Sciatic nerve (tissue), 2 donors: Measurements from ENCODE around the gene TMEM170B. TPM values are rescaled to one million over a fixed set of nuclear protein-coding genes. Genes with fewer than 3 reads are reported as not detected.
"Not testable (repeated sequence)": the region's sequence is repeated elsewhere in the genome, so short reads cannot be mapped to it uniquely, and the experiment has no call there.

Source experiments
- ATAC-seq: fragments of 200-7000 bp; cut with Tn5 transposase; one replicate; pipeline ENCODE4 v1.9.1; 2020; ENCODE audit warnings: mild to moderate bottlenecking, moderate library complexity
- DNase-seq: peaks from one replicate; pipeline ENCODE4 v3.0.0-alpha.2; 2020; ENCODE audit warnings: low spot score
- intact Hi-C: fragments of 100-400 bp; cut with DNase I; formaldehyde crosslinking; loops from one replicate; pipeline ENCODE4 v1.14.2; 2022
- total RNA-seq: library from RNA; stranded (reverse); fragmentation: NEBNext Ultra II Directional; extraction: Animal tissue kit (Norgen Biotek cat#: 25700); gene quantifications from one replicate; pipeline ENCODE4 v1.2.1, GENCODE V29; 2021
- donor health status: DM: no; HTN: no; CAD: no.
- donor health status: DM: no; HTN: no; CAD: no.

TMEM170B gene
- total RNA-seq, 1 donor from 2014 or later, result 9.5 TPM

DNA sequence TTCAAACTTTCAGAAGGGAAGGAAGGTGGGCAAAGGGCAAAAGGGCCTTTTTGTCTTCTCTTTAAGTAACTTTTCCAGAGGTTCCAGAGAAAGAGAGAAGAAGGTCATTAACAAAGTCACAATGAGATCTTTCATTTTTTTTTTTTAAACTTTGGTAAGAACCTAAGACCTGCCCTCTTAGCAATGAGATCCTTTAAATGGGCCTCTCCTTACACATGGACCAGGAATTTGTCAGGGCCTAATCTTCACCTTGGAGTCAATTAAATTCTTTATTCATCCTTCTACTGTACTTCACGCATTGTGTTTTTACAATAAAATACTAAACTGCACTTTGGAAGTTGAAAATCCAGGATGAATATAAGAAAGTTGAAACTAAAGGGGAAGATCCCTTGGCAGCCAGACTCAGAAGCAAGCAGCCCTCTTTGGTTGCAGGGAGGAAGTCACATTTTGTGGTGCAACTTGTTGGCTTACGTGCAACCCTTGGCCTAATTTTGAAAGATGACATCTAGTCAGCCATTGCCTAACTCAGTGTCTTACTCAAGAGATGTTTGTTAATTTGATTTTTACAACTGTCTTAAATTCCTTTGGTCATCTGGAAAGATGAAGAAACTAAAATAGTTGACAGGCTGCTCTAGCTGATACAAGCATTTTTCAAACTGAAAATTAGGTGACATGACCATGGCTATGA is 11.9 kb upstream of the TMEM170B start:
- intact Hi-C loops, result no loop called here
- DNase-seq (peak; percentile 65), ATAC-seq (peak; percentile 97)

DNA sequence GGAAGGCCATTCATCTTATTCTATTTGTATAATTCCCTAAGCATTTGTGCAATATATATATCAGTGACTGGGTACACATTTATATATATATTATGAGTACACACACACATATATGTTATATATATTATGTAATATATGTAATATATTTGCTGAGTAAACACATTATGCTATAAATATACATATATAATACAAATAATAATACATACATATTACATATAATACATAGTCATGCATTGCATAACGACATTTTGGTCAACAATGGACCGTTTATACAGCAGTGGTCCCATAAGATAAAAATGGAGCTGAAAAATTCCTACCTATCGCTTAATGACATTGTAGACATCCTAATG is 11.4 kb upstream of the TMEM170B start:
- no peak for ATAC-seq
- DNase-seq, result no peak
- intact Hi-C loops, result no loop called here

GRCh38 chr6:11527274-11527870 is 10.2 kb upstream of the TMEM170B start:
- no peak for DNase-seq
- intact Hi-C loops, result no loop called here
- ATAC-seq, result no peak

DNA sequence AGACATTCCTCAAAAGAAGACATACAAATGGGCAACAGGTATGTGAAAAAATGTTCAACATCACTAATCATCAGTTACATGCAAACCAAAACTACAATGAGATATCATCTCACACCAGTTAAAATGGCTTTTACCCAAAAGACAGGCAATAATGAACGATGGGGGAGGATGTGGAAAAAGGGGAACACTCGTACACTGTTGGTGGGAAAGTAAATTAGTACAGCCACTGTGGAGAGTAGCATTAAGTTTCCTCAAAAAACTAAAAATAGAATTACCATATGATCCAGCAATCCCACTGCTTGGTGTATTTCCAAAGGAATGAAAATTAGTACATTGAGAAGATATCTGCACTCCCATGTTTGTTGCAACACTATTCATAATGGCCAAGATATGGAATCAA is 8.6 kb upstream of the TMEM170B start:
- DNase-seq (no peak), ATAC-seq (no peak)
- intact Hi-C loops, result no loop called here

- DNase-seq (no peak), ATAC-seq (no peak)
- intact Hi-C loops, result no loop called here
Measured at GRCh38 chr6:11532097-11532496, 5.5 kb upstream of the TMEM170B start.

GRCh38 chr6:11534561-11534960 is 3.0 kb upstream of the TMEM170B start:
- DNase-seq (no peak), ATAC-seq (no peak)
- intact Hi-C loops, result no loop called here

GRCh38 chr6:11535801-11536230 is 1.7 kb upstream of the TMEM170B start:
- ATAC-seq (no peak), DNase-seq (no peak)
- intact Hi-C loops, result no loop called here

- intact Hi-C loops, result no loop called here
- ATAC-seq (no peak), DNase-seq (peak; percentile 61)
Measured at GRCh38 chr6:11536795-11537194, 754 bp upstream of the TMEM170B start.

GRCh38 chr6:11538052-11538818 is 686 bp downstream of the TMEM170B start:
- peak; percentile 66 for DNase-seq
- peak; percentile 12 for ATAC-seq
- intact Hi-C loops, result no loop called here

GRCh38 chr6:11538819-11539468 is 1.4 kb downstream of the TMEM170B start:
- DNase-seq (no peak), ATAC-seq (no peak)
- intact Hi-C loops, result no loop called here

DNA sequence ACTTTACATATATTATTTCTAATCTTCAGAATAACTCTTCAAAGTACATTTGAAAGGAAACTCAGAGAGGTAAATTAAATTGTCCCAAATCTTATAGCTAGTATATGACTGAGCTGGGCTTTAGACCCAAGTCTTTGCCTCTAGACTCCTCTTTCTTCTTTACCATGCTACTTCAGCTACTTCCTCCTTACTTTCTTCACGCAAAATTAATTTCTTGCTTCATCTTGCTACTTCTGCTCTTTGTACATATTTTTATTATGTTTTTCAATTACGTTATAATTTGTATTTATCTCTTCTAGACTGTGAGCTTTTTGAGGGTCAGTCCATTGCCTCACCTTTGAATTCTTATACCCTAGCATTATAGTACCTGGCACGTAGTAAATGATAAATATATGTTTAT is 5.3 kb downstream of the TMEM170B start:
- DNase-seq (no peak), ATAC-seq (no peak)
- intact Hi-C loops, result no loop called here

DNA sequence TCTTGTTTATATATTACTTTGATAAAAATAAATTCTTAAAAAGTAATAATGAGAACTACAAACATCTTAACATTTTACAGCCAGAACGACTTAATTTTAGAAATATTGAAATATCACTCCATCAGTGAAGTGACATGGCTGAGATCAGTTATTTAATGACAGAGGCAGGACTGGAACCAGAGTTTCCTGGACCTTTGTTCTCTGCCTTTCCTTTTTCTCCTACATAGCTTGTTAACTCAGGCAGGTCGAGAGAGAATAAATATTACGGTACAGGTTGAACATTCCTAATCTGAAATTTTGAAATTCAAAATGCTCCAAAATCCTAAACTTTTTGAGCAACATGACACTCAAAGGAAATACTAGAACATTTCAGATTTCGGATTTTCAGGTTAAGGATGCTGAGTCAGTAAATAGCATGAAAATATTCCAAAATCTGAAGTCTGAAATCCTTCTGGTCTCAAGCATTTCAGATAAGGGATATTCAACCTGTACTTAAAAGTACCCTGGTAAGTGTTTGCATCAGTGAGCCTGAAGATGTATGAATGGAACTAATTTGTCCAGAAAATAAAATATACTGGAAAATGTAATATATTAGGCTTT is 6.5 kb downstream of the TMEM170B start:
- intact Hi-C loops, result no loop called here
- ATAC-seq (no peak), DNase-seq (no peak)

DNA sequence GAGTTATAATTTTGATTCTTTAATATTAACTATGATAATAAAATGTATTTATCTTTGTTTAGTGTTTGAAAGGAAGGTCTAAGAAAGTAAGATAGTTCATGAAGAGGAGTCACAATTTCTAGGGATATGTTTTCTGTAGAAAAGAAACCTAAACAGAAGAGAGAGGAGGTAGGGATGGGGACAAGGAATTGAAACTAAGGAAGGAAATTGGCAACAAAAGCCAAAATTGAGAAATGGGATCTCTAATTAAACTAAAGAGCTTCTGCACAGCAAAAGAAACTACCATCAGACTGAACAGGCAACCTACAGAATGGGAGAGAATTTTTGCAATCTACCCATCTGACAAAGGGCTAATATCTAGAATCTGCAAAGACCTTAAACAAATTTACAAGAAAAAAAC is 10.3 kb downstream of the TMEM170B start:
- intact Hi-C loops, DNase-seq, ATAC-seq: not testable (repeated sequence)

DNA sequence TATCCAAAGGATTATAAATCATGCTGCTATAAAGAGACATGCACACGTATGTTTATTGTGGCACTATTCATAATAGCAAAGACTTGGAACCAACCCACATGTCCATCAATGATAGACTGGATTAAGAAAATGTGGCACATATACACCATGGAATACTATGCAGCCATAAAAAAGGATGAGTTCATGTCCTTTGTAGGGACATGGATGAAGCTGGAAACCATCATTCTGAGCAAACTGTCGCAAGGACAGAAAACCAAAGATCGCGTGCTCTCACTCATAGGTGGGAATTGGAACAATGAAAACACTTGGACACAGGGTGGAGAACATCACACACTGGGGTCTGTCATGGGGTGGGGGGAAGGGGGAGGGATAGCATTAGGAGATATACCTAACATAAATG is 11.0 kb downstream of the TMEM170B start:
- ATAC-seq, DNase-seq, intact Hi-C loops: not testable (repeated sequence)

GRCh38 chr6:11551053-11551452 is 13.5 kb downstream of the TMEM170B start:
- ATAC-seq, result no peak
- intact Hi-C loops, result no loop called here
- DNase-seq, result no peak

DNA sequence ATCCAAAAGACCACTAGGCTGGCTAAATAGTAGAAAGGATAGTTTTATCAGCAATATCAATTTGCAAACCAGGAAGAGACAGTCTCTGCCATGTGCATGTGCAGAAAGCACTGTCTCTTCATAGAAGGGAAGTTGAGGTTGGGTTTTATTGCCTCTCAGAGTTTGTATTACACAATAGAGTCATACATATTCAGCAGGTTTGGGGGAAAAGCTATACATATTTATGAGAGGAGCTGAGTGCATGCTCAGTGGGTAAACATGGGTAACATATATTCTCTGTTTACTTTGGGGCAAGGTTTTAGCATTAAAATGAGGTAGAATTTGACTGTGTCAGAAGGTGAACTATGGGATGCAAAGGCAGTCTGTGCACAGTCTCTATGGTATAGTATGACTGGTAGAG is 14.9 kb downstream of the TMEM170B start:
- ATAC-seq (no peak), DNase-seq (no peak)
- intact Hi-C loops, result no loop called here

DNA sequence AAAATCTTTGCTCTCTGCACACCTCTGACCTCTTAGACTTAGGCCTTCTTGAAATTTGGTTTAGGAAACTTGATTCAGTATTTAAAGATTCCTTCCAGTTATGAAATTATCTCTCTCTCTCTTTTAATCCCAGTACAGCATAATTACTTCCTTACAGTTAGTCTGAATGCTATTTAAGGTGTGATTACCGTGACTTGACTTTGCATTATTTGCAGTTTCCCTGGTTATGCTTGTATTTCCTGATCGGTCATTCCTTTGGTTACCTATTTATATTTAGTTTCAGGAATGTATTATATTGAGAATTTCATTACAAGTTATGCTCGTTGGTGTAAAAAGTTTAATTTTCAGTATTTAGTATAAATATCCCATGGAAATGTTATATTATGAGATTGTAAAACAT is 16.3 kb downstream of the TMEM170B start:
- no peak for ATAC-seq
- intact Hi-C loops, result no loop called here

GRCh38 chr6:11556309-11556708 is 18.8 kb downstream of the TMEM170B start:
- ATAC-seq (no peak), DNase-seq (no peak)

More for the DNA sequence above, 16.3 kb downstream of the TMEM170B start:
- no peak for DNase-seq

GRCh38 chr6:11563793-11564192 is 26.2 kb downstream of the TMEM170B start:
- DNase-seq (no peak), ATAC-seq (no peak)
- intact Hi-C loops, result no loop called here

More at GRCh38 chr6:11556309-11556708, 18.8 kb downstream of the TMEM170B start:
- intact Hi-C loops, result no loop called here
